Measurements from ENCODE around the gene KNCN.

Gene KNCN

DNA sequence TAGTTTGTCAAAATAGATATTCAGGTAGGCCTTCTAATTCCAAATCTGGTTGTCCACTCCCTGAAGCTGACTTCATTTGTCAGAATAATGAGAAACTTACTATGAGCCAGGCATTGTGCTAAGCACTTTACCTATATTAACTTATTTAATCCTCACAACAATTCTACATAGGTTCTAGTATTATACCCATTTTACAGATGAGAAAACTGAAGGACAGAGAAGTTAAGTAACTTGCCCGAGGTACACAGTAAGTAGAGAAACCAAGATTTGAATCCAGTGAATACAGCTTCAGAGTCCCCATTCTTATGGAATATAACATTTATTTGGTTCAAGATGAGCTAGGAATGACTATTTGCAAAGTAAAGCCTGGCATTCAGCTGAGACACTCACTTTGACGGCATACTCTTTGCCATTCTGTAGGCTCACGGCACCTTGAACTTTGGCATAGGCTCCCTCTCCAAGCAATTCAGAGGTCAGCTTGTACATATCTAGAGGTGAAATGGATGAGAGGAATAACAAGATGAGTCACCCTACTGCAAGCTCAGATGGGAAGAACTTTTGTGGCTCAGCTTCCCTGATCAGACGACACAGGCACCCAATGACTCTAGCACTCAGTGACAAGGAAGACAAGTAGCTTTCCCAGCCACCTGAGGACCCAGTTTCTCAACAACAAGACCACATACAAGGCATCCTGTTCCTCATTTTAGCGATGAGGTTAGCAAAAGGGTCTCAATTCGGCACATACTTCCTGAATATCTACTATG lies 28.9 kb upstream of the KNCN start:
- TF ChIP-seq GATA2 (IDR thresholded peaks at IDR 0.05; ENCODE audit: low read depth, low read length) (no peak), GATA3 (IDR thresholded peaks at IDR 0.05; ENCODE audit: low read depth, low read length) (no peak)

DNA sequence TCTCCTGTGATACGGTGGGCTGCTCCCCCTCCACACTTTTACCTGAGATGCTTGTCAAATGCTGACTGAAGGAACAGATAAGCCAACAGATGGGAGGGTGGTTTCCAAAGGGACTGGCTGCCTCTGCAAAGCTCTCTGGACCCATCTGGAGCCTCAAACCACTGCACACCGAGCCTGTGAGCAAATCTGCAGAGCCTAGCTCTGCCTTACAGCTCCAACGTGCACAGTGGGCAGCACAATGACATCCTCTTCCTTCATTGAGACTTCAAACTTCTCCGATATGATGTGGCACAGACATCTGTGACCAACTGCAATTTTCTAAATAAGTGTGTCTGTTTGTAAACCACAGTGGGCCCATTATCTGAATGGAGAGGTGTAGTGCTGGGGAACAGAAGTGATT lies 26.2 kb upstream of the KNCN start:
- TF ChIP-seq GATA2 (IDR thresholded peaks at IDR 0.05; ENCODE audit: low read depth, low read length) (no peak), GATA3 (IDR thresholded peaks at IDR 0.05; ENCODE audit: low read depth, low read length) (no peak)

DNA sequence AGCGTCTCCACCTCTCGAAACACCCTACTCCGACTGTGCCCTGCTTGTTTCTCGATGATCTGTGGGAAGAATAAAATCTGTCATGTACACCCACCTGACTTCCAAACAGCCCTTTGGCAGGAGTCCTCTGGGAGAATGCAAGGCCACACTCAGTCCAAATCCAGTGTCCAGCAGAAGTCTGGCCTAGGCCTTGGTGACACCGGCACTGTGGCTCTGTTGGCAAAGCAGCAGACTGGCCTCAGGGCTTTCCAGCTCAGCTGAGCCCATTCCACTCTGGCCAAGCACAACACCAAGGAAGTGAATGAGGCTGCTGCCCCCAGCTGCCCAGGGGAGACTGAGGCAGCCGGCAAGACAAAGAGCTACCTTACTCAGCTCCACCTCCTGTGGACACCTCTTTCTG lies 25.1 kb upstream of the KNCN start:
- TF ChIP-seq GATA3 (IDR thresholded peaks at IDR 0.05; ENCODE audit: low read depth, low read length) (no peak), GATA2 (IDR thresholded peaks at IDR 0.05; ENCODE audit: low read depth, low read length) (no peak)

DNA sequence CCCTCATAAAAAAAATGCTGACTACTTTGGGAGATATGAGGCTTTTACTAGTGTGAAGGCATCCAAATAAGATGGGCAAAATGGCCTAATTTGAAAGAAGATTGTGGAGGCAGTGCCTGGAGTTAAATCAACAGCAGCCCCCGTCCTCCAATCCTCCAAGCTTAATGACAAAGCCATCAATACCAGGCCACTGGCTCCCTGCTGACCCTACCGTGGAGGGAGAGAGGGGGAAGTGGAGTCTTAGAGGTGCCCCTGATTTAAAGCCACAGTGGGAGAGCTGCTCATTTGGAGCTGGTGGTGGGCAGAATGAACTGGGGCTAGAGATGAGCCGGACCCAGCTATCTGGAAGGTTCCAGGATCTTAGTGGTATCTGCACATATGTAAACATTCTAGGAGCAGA lies 24.3 kb upstream of the KNCN start:
- TF ChIP-seq GATA3 (IDR thresholded peaks at IDR 0.05; ENCODE audit: low read depth, low read length): no peak
- no peak for TF ChIP-seq GATA2 (IDR thresholded peaks at IDR 0.05; ENCODE audit: low read depth, low read length)

DNA sequence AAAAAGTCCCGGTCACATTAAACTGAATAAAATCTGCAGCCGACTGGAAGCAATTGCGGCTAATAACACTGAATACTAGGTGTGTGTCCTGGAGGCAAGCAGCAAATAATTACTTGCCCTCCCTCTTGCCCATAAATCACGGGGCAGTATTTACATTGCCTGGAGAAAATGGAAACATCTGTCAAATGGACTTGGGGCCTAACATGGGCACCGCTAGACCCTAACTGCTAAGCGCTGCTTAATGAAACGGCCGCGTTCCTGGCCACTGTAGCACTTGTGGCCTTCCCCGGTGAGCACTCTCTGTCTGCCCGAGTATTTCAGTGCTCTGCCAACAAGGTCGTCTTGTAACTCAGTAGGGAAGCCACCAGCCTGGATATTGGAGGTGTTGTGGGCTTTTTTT lies 23.9 kb upstream of the KNCN start:
- TF ChIP-seq GATA3 (IDR thresholded peaks at IDR 0.05; ENCODE audit: low read depth, low read length) (no peak), GATA2 (IDR thresholded peaks at IDR 0.05; ENCODE audit: low read depth, low read length) (no peak)

DNA sequence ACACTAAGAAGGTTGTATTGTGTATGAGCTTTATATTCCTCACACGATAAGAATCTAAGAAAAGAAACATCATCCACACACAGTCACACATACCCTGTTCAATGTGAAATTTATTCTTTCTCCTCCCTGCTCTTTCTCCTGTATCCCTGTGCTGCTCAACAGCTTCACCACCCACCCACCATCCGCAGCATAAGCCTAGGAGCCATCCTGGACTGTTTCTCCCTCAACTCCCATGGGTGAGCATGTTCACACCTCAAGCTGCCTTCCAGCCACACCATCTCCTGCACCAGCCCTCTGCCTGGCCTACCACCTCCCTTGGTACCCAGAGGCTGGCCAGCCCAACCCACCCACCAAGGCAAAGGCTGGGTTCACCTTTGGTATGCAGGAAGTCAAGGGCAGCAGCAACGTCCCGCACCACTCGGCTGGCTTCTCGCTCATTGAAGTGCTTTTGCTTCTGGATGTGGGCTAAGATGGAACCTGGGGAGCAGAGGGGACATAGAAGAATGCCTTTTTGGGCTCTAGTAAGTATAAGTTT lies 20.3 kb upstream of the KNCN start:
- TF ChIP-seq GATA2 (IDR thresholded peaks at IDR 0.05; ENCODE audit: low read depth, low read length) (no peak), GATA3 (IDR thresholded peaks at IDR 0.05; ENCODE audit: low read depth, low read length) (no peak)

DNA sequence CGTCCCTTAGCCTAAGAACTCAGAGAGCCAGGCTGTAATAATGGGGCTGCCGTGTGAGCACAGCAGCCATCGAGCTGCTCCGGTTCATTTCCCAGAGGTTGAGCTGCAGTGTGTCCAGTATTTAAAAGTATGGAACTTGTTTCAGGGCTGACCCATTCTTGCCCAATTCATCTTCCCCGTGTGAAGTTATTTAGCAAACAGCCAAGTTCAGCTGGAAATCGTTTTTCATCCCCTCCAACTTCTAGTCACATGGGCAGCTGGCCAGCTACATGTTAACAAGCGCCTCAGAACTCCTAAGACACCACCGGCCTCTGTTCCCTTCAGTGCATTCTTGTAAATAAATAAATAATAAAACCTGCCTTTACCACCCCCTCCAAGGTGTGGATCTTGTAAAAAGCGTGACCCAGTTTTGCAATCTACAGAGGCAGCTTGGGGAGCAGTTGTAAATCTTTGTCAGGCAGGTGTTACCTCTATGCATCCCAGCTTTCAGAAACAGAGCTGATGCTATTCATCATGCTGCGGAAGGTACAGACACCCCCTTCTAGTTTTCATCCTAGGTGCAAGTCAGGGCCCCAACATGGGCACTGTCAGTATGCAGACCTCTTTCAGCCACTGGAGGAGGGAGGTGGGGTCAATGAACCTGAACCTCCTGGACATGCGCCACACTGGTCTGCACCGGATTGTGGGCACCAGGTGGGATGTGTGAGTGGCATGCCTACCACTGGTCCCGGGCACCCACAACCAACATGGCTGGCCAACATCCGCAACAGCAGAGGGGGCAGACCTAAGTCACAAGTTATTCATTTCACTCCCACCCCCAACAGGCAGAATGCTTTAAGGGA lies 18.7 kb upstream of the KNCN start:
- no peak for TF ChIP-seq GATA2 (IDR thresholded peaks at IDR 0.05; ENCODE audit: low read depth, low read length)
- no peak for TF ChIP-seq GATA3 (IDR thresholded peaks at IDR 0.05; ENCODE audit: low read depth, low read length)

DNA sequence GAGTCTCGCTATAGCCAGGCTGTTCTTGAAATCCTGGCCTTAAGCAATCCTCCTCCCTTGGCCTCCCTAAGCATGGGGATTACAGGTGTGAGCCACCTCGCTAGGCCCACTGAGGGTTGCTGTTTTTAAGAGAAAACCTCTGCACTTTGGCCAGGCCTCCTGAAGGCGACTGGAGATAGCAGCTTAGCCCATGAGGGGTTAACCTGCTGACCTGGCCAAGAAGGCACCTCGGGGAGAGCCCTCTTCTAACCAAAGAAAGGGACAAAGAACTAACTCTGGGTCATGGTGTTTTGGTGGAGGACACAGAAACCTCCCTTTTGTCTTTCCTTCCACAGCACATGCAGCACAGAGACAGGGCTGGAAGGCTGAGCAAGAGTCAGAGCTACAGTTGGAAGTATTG lies 17.7 kb upstream of the KNCN start:
- TF ChIP-seq GATA2 (IDR thresholded peaks at IDR 0.05; ENCODE audit: low read depth, low read length): no peak
- no peak for TF ChIP-seq GATA3 (IDR thresholded peaks at IDR 0.05; ENCODE audit: low read depth, low read length)

DNA sequence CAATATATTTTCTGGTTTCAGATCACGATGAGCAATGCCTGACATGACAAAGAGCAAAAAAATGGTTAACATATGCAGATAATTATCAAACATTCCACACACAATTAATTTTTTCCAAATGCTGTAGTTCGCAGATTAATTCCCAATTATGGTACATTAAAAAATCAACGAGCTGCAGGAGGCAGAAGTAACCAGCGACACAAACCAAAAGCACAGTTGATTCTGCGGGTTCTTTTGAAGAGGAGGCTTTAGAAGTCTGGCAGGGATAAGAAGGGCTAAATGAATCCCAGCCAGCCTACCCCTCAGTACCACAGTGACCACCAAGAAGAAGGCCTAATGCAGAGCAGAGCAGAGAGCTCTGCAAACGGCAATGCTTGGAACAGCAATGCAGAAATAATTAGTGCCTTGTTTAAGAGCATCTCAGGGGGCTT lies 17.0 kb upstream of the KNCN start:
- TF ChIP-seq GATA3 (IDR thresholded peaks at IDR 0.05; ENCODE audit: low read depth, low read length) (no peak), GATA2 (IDR thresholded peaks at IDR 0.05; ENCODE audit: low read depth, low read length) (no peak)

DNA sequence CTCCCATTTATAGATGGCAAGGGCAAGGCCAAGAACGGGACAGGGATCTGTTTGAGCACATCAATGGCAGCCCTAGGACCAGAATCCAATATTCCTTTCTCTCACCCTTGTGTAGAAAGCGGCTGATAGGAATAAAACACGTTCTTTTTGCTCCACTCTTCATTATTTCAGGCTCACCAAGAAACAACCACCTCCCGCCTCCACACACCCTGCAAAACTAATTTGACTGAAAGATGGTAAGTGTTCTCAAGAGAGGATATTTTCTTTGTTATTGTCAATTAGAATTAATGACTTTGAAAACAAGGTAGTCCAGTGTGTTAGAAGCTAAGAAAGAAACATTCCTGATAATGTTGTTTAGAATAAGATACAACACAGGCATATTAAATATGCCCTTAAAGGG lies 11.9 kb upstream of the KNCN start:
- TF ChIP-seq GATA2 (IDR thresholded peaks at IDR 0.05; ENCODE audit: low read depth, low read length) (no peak), GATA3 (IDR thresholded peaks at IDR 0.05; ENCODE audit: low read depth, low read length) (no peak)

DNA sequence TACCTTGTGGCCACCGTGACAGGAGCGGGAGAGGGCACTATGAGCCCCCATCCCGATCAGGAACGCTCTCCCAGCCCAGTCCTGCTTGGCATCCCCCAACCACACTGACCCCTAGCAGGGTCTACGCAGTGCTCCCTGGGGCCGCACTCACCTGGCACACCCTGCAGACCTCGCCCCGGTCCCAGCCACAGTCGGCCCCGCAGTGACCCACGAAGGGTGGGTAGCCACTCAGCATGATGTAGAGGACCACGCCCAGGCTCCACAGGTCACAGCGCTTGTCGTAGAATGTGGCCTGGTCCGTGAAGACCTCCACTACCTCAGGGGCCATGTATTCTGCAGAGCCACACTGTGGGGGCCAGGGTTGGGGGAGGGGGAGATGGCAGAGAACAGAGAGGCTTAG lies 11.1 kb upstream of the KNCN start:
- TF ChIP-seq GATA3 (IDR thresholded peaks at IDR 0.05; ENCODE audit: low read depth, low read length) (no peak), GATA2 (IDR thresholded peaks at IDR 0.05; ENCODE audit: low read depth, low read length) (no peak)

DNA sequence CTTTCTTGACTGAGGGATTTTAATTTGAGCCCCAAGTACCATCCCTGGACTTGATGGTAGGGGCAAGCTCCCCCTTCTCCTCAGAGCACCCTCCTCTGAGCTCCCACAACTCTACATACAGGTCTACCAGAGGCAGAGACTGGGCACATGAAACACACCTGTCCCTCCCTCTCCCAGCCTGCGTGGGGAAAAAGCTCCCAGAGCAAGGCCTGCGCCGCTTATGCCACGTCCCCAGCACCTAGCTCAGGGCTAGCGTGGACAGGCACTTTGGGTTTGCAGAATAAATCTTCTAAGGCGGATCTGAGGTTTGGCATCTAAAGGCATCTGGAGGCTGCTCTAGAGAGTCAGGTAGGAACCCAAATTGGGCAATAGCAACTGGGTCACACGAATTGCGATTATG lies 7.5 kb upstream of the KNCN start:
- TF ChIP-seq GATA3 (IDR thresholded peaks at IDR 0.05; ENCODE audit: low read depth, low read length) (no peak), GATA2 (IDR thresholded peaks at IDR 0.05; ENCODE audit: low read depth, low read length) (no peak)

DNA sequence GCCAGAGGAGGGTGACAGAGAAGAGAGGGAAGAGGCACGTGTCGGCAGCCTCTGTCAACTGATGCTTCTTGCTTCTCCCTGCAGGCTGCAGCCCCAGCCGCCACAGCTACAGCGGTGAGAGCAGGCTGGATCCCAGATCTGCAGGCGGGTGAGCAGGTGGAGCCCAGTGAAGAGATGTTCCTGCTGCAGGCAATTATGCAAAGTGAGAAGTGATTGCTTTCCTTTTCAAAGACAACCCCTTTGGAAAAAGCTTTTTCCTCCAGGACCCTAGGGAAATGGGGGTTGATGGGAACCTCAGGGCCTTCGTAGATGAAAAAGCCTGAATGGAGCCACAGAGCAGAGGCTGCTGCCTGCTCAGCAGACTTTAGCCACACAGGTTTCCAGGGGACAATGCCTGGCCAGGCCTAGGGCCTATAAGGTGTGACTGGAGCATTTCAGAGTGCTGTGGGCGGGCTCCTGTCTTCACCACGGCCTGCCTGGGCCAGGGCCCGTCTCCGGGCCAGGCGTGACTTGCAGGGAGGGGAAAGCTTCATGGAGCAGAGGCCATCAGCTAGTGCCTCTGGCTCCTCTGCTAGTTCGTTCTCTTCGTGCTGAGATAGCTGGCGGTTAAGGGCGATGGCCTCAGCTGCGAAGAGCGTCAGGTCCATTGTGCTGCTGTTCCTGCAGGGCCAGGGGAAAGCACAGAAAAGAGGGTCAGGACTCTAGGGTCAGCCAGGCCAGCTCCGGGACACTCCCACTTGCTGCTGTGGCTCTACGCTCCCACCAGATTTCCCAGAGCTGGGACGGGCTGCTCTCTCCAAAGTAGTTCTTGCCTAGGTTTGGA lies 6.9 kb upstream of the KNCN start:
- TF ChIP-seq GATA3 (IDR thresholded peaks at IDR 0.05; ENCODE audit: low read depth, low read length) (no peak), GATA2 (IDR thresholded peaks at IDR 0.05; ENCODE audit: low read depth, low read length) (no peak)

DNA sequence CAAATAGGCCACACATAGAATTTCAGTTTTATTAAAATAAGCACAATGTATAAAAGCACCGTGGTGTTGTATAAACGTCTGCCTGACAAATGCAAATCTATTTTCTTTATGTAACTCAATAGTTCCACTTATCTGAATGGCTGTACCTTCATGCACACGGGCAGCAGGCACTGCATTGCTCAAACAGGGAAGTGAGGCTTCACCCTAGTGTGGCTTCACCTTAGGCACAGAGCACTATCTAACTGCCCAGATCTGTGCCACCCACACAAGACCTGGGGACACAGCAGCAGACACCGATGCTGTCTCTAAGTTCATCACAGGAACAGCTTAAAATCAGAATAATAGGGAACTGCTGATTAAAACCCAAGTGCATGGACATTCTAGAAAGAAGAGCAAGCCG lies 6.0 kb upstream of the KNCN start:
- TF ChIP-seq GATA3 (IDR thresholded peaks at IDR 0.05; ENCODE audit: low read depth, low read length) (no peak), GATA2 (IDR thresholded peaks at IDR 0.05; ENCODE audit: low read depth, low read length) (no peak)
